GM21528 (cell line): Measurements from ENCODE around the gene TBC1D32.

Experiments
- ATAC-seq: cut with Tn5 transposase; IDR thresholded peaks from one replicate; pipeline ENCODE4 v1.9.1; 2021; ENCODE audit warnings: mild to moderate bottlenecking, moderate library complexity; ENCODE audit not compliant: unreplicated experiment, low FRiP score

The TBC1D32 gene

GRCh38 chr6:121032268-121033006 is 301.8 kb downstream of the TBC1D32 start:
- no peak for ATAC-seq
